Tibial nerve (tissue), 4 donors: ENCODE data around the gene CBX6. TPM values are rescaled to one million over a fixed set of nuclear protein-coding genes. Genes with fewer than 3 reads are reported as not detected.

Experiments used
- DNase-seq, 2 donors: peaks; one replicate each; pipeline ENCODE4 v3.0.0-alpha.2; 2019; ENCODE audit warnings: low spot score in 2 of 2
- H3K27ac ChIP-seq, 4 donors: fragments of 200-600 bp; sonication (generic) in 3 of 4; one replicate each; pipeline ENCODE4 v1.5.1; 2017 to 2019; ENCODE audit warnings: mild to moderate bottlenecking in 1 of 4
- H3K27me3 ChIP-seq, 2 donors: fragments of 200-600 bp; sonication (generic) in 1 of 2; one replicate each; pipeline versions ENCODE4 v1.5.1 to v1.6.0; 2017 to 2019
- H3K36me3 ChIP-seq, 3 donors: fragments of 200-600 bp; sonication (generic); one replicate each; pipeline ENCODE4 v1.5.1; 2018 to 2019
- H3K4me1 ChIP-seq, 4 donors: fragments of 200-600 bp; sonication (generic) in 3 of 4; one replicate each; pipeline ENCODE4 v1.5.1; 2017 to 2019
- H3K4me3 ChIP-seq, 4 donors: fragments of 200-600 bp; sonication (generic) in 3 of 4; one replicate each; pipeline ENCODE4 v1.5.1; 2017 to 2019; ENCODE audit warnings: mild to moderate bottlenecking in 1 of 4, moderate library complexity in 1 of 4
- H3K9me3 ChIP-seq, 4 donors: fragments of 200-600 bp; sonication (generic) in 3 of 4; one replicate each; pipeline ENCODE4 v1.5.1; 2017 to 2019
- EP300 ChIP-seq, 2 donors: sonication (generic); formaldehyde crosslinking; IDR thresholded peaks; one replicate each; pipeline ENCODE4 v1.6.1; 2017; ENCODE audit warnings: antibody characterized with exemption in 2 of 2, mild to moderate bottlenecking in 1 of 2
- POLR2A ChIP-seq, 2 donors: fragments of 450-650 bp; IDR thresholded peaks; one replicate each; pipeline ENCODE4 v1.6.1; 2017; ENCODE audit warnings: antibody characterized with exemption in 2 of 2, mild to moderate bottlenecking in 2 of 2, moderate library complexity in 2 of 2
- WGBS, 2 donors: methylation state at CpG; one replicate each; pipeline ENCODE4 v1.1.5; 2018; 5-methylcytosine and 5-hydroxymethylcytosine counted together
- total RNA-seq, 4 donors: library from RNA; depleted of rRNA; stranded (reverse); fragments of >200 nt; gene quantifications; one replicate each; pipeline ENCODE4 v1.1.0, GENCODE V29; 2016
- TF ChIP-seq, protein P1 (sequence below), 5 experiments: fragments of 200-600 bp in 3 of 5; fragments of 450-650 bp in 2 of 5; sonication (generic) in 3 of 5; IDR thresholded peaks; one replicate each; pipeline ENCODE4 v1.5.1; 2016 to 2019; ENCODE audit warnings: antibody characterized with exemption in 5 of 5, mild to moderate bottlenecking in 3 of 5, moderate library complexity in 2 of 5

Gene CBX6
- total RNA-seq, 4 donors from 2014 or later: 50.0 to 78.0 (median 56.8) TPM

DNA sequence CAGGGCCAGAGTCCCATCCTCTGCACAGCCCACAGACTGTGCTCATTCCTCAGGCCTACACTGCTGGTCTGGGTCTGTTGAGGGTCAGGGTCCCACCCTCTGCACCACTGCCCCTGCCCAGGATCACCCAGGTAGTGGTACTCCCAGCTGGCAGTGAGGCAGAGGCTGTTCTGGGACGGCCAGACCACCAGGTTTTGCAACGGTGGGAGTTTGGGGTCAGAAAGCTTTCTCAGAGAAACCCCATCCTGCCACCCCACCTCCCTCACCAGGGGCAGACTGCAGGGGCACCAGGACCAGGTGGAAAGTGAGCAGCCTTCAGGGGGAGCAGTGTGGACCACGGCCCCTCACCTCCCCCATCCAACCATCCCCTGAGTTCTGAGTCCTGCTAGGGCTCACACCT, 39.0 kb downstream of the CBX6 start:
- no peak for DNase-seq
- Histone ChIP-seq H3K36me3 (peaks cover 0 to 5% (median 0%) of the 10 kb centered on the region in 3 donors), H3K4me3 (no peak overlapping the region), H3K9me3 (peaks cover 0 to 6% (median 0%) of the 10 kb centered on the region in 4 donors), H3K27ac (no peak overlapping the region), H3K27me3 (peaks cover 0 to 3% of the 10 kb centered on the region in 2 donors), H3K4me1 (no peaks in the 10 kb centered on the region)
- no peak for TF ChIP-seq EP300 (IDR thresholded peaks at IDR 0.05)
- no peak for TF ChIP-seq POLR2A (IDR thresholded peaks at IDR 0.05)
- TF ChIP-seq, protein P1, sequence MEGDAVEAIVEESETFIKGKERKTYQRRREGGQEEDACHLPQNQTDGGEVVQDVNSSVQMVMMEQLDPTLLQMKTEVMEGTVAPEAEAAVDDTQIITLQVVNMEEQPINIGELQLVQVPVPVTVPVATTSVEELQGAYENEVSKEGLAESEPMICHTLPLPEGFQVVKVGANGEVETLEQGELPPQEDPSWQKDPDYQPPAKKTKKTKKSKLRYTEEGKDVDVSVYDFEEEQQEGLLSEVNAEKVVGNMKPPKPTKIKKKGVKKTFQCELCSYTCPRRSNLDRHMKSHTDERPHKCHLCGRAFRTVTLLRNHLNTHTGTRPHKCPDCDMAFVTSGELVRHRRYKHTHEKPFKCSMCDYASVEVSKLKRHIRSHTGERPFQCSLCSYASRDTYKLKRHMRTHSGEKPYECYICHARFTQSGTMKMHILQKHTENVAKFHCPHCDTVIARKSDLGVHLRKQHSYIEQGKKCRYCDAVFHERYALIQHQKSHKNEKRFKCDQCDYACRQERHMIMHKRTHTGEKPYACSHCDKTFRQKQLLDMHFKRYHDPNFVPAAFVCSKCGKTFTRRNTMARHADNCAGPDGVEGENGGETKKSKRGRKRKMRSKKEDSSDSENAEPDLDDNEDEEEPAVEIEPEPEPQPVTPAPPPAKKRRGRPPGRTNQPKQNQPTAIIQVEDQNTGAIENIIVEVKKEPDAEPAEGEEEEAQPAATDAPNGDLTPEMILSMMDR (IDR thresholded peaks at IDR 0.05): no peak
- 89 to 93% methylated on average over 1 to 2 of the region's 3 CpGs for WGBS, 2 donors

DNA sequence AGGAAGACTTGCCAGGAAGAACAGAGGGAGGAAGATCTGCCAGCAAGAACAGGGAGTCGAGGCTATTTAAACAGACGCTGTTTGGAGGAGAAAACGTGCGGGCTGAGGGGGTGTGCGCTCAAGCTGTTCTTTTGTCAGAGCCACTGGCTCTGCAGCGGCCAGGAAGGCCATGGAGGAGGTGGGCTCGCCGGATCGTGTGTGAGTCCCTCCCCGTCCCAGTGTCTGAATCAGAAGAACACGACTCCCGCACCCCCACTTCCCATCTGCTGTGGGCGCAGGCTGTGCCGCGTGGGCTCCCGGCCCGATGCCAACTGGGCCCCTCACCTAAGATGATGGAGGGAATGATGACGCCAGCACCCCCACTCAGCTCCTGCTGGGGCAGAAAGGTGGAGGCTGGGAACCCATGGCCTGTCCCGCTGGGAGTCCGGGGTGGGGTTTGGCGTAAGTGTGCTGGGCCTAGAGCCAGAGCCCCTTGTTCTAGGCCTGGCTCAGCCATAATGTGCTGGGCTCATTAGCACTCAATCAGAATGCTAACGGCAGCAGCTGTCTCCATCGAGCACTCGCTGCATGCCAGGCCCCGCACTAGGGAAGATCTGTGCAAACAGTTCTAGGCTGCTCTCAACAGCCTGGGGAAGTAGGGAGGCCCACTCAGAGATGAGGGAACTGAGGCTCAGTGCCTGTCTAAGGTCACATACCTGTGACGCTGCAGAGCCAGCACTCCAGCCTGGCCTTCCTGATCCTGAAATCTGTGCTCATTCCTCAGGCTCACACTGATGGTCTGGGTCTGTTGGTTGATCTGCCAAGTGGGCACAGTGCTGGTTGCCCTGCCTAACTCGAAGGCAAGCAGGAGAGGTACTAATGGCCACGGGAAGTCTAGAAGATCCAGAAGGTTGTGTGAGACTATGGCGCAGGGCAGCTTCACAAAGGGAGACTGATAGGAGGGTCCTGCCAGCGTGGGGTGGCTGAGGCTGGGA, 39.7 kb downstream of the CBX6 start:
- peaks cover 0 to 6% (median 0%) of the 10 kb centered on the region in 4 donors for H3K9me3 ChIP-seq
- no peaks in the 10 kb centered on the region for H3K4me1 ChIP-seq
- peaks cover 0 to 3% of the 10 kb centered on the region in 2 donors for H3K27me3 ChIP-seq
- peaks cover 0 to 5% (median 0%) of the 10 kb centered on the region in 3 donors for H3K36me3 ChIP-seq
- no peak overlapping the region for H3K27ac ChIP-seq
- no peak overlapping the region for H3K4me3 ChIP-seq
- 62 to 68% methylated on average over 20 to 30 of the region's 30 CpGs for WGBS, 2 donors
- no peak for DNase-seq
- TF ChIP-seq EP300 (IDR thresholded peaks at IDR 0.05): no peak
- TF ChIP-seq, protein P1 (IDR thresholded peaks at IDR 0.05): no peak

DNA sequence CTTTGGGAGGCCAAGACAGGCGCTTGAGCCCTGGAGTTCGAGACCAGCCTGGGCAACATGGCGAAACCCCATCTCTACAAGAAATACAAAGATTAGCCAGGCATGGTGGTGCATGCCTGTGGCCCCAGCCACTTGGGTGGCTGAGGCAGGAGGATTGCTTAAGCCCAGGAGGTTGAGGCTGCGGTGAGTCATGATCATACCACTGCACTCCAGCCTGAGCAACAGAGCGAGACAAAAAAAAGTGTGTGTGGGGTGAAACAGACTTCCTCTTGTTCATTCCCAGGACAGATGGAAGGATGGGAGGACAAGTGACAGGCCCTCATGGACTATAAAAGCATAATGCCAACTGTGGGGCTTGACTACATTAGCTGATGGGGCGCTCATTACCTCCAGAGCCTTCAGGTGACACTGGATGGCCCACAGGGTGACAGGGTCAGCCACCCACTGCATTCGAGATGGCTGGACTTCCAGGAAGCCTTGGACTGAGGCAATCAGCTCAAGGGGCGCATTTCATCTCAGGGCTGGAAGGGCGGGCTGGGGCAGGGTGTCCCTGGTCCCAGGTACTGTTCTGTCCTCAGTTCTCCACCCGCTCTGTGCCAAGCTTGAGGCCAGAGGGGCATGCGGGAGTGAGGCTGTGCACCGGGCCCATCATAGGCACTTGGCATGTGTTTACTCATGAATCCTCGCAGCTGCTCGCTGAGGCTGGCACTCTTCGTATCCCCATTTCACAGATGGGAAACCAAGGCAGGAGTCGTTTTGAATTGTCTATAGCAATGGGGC, 40.7 kb downstream of the CBX6 start:
- peaks cover 0 to 6% (median 0%) of the 10 kb centered on the region in 4 donors for H3K9me3 ChIP-seq
- no peak for DNase-seq
- no peak overlapping the region for H3K27ac ChIP-seq
- peaks cover 0 to 3% of the 10 kb centered on the region in 2 donors for H3K27me3 ChIP-seq
- no peak for TF ChIP-seq POLR2A (IDR thresholded peaks at IDR 0.05)
- TF ChIP-seq, protein P1 (IDR thresholded peaks at IDR 0.05): no peak
- no peak for TF ChIP-seq EP300 (IDR thresholded peaks at IDR 0.05)
- H3K36me3 ChIP-seq: peaks cover 0 to 11% (median 0%) of the 10 kb centered on the region in 3 donors
- H3K4me1 ChIP-seq: no peaks in the 10 kb centered on the region
- H3K4me3 ChIP-seq: no peak overlapping the region
- WGBS, 2 donors: 85% methylated on average over 16 of the region's 16 CpGs

DNA sequence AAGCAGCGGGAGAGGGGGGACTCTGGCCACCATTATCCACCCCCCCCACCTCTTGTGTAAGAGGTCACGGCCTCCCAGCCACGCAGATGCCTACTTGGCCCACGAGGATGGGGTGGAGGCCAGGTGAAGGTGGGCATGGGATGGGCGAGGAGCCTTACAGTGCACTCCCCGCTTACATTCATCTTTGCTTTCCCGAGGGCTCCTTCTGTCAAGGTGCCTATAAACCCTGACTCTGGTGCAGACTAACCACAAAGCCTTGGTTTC, 41.2 kb downstream of the CBX6 start:
- WGBS, 2 donors: 66 to 68% methylated on average over 7 of the region's 7 CpGs
- H3K36me3 ChIP-seq: peaks cover 0 to 14% (median 0%) of the 10 kb centered on the region in 3 donors
- no peak for DNase-seq
- H3K9me3 ChIP-seq: peaks cover 0 to 6% (median 0%) of the 10 kb centered on the region in 4 donors
- H3K4me3 ChIP-seq: no peak overlapping the region
- H3K27me3 ChIP-seq: peaks cover 0 to 3% of the 10 kb centered on the region in 2 donors
- TF ChIP-seq POLR2A (IDR thresholded peaks at IDR 0.05) (no peak), EP300 (IDR thresholded peaks at IDR 0.05) (no peak)
- TF ChIP-seq, protein P1 (IDR thresholded peaks at IDR 0.05): no peak
- H3K27ac ChIP-seq: no peak overlapping the region
- no peaks in the 10 kb centered on the region for H3K4me1 ChIP-seq
